Endothelial cell of umbilical vein (primary cell): Measurements from ENCODE around the gene PRPF8.

Experiments
- EZH2 ChIP-seq: IDR thresholded peaks from 2 replicates; pipeline ENCODE4 v1.6.1; 2012; ENCODE audit warnings: borderline replicate concordance, low read depth, mild to moderate bottlenecking, moderate library complexity, low read length, inconsistent platforms; ENCODE audit not compliant: severe bottlenecking
- POLR2A ChIP-seq: IDR thresholded peaks from 2 replicates; pipeline ENCODE4 v1.6.1; 2012; ENCODE audit warnings: low read depth, mild to moderate bottlenecking, control low read depth, low read length
- POLR2AphosphoS5 ChIP-seq: IDR thresholded peaks from 2 replicates; pipeline ENCODE4 v1.6.1; 2012; ENCODE audit warnings: low read depth, mild to moderate bottlenecking, control low read depth, low read length, moderate library complexity; ENCODE audit not compliant: insufficient read depth
- TF ChIP-seq, protein P1 (sequence below), 2 donors: IDR thresholded peaks; 1 replicate in 1 of 2; 2 replicates in 1 of 2; pipeline ENCODE4 v1.5.1; 2011; ENCODE audit warnings: low read length in 2 of 2, mild to moderate bottlenecking in 2 of 2, moderate library complexity in 2 of 2, control low read depth in 1 of 2, inconsistent platforms in 1 of 2, low read depth in 1 of 2; ENCODE audit not compliant: insufficient read depth in 1 of 2; ENCODE audit errors: extremely low read depth in 1 of 2
- TF ChIP-seq, protein P2 (sequence below): IDR thresholded peaks from 2 replicates; pipeline ENCODE4 v1.6.1; 2011; ENCODE audit not compliant: insufficient read depth, insufficient read length

GRCh38 chr17:1697681-1698080 is 13.0 kb upstream of the PRPF8 start:
- TF ChIP-seq, protein P1, sequence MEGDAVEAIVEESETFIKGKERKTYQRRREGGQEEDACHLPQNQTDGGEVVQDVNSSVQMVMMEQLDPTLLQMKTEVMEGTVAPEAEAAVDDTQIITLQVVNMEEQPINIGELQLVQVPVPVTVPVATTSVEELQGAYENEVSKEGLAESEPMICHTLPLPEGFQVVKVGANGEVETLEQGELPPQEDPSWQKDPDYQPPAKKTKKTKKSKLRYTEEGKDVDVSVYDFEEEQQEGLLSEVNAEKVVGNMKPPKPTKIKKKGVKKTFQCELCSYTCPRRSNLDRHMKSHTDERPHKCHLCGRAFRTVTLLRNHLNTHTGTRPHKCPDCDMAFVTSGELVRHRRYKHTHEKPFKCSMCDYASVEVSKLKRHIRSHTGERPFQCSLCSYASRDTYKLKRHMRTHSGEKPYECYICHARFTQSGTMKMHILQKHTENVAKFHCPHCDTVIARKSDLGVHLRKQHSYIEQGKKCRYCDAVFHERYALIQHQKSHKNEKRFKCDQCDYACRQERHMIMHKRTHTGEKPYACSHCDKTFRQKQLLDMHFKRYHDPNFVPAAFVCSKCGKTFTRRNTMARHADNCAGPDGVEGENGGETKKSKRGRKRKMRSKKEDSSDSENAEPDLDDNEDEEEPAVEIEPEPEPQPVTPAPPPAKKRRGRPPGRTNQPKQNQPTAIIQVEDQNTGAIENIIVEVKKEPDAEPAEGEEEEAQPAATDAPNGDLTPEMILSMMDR (IDR thresholded peaks at IDR 0.05; ENCODE audit: extremely low read depth in 1 of 2, insufficient read depth in 1 of 2, low read depth in 1 of 2, low read length in 2 of 2): no peak
- no peak for TF ChIP-seq EZH2
- no peak for TF ChIP-seq POLR2AphosphoS5
- TF ChIP-seq, protein P2, sequence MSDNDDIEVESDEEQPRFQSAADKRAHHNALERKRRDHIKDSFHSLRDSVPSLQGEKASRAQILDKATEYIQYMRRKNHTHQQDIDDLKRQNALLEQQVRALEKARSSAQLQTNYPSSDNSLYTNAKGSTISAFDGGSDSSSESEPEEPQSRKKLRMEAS: no peak
- TF ChIP-seq POLR2A: no peak
